CD4-positive, alpha-beta memory T cell (primary cell): ENCODE data around the gene RNF145. TPM values are rescaled to one million over a fixed set of nuclear protein-coding genes. Genes with fewer than 3 reads are reported as not detected.

Source experiments
- CTCF ChIA-PET: fragments of 350-600 bp; sonication (Branson Sonifier 250); formaldehyde crosslinking; loops from one replicate; lab custom pipeline; 2021; ENCODE audit warnings: inconsistent platforms; ENCODE audit not compliant: partially characterized antibody; lab: Charles Lee
- POLR2A ChIA-PET: fragments of 350-600 bp; sonication (Branson Sonifier 250); formaldehyde crosslinking; loops from one replicate; lab custom pipeline; 2021; ENCODE audit not compliant: partially characterized antibody; lab: Charles Lee
- DNase-seq, 5 donors: peaks; one replicate each; pipeline versions ENCODE4 v3.0.0 to v3.0.0-alpha.2; 2020 to 2022; ENCODE audit warnings: mixed read lengths in 1 of 5
- H3K27ac ChIP-seq: one replicate; pipeline ENCODE4 v1.7.0; 2013; ENCODE audit warnings: low read depth, low read length
- H3K27me3 ChIP-seq: 2 replicates; pipeline ENCODE4 v1.7.0; 2013; ENCODE audit warnings: mild to moderate bottlenecking, low read length, moderate library complexity; ENCODE audit not compliant: insufficient read depth
- H3K36me3 ChIP-seq: 2 replicates; pipeline ENCODE4 v1.7.0; 2013; ENCODE audit warnings: mild to moderate bottlenecking, low read length, moderate library complexity; ENCODE audit not compliant: insufficient read depth
- H3K4me1 ChIP-seq: 2 replicates; pipeline ENCODE4 v1.7.0; 2013; ENCODE audit warnings: mild to moderate bottlenecking, low read length, moderate library complexity; ENCODE audit not compliant: insufficient read depth
- H3K4me3 ChIP-seq, 2 donors: one replicate each; pipeline ENCODE4 v1.7.0; 2013; ENCODE audit warnings: low read length in 2 of 2, mild to moderate bottlenecking in 1 of 2
- H3K9me3 ChIP-seq, 2 donors: one replicate each; pipeline ENCODE4 v1.7.0; 2013; ENCODE audit warnings: low read length in 2 of 2, control low read depth in 1 of 2; ENCODE audit not compliant: control insufficient read depth in 1 of 2
- H3K27ac Mint-ChIP-seq, 7 donors: one replicate each; pipeline ENCODE4 v1.8.0; 2020 to 2021; ENCODE audit warnings: mixed read lengths in 7 of 7, mild to moderate bottlenecking in 6 of 7, inconsistent platforms in 3 of 7, moderate library complexity in 3 of 7
- H3K27me3 Mint-ChIP-seq, 2 donors: one replicate each; pipeline ENCODE4 v1.8.0; 2020 to 2021; ENCODE audit warnings: mixed read lengths in 2 of 2
- H3K36me3 Mint-ChIP-seq, 2 donors: one replicate each; pipeline ENCODE4 v1.8.0; 2020 to 2021; ENCODE audit warnings: mixed read lengths in 2 of 2, inconsistent platforms in 1 of 2, mild to moderate bottlenecking in 1 of 2
- H3K4me1 Mint-ChIP-seq, 4 donors: one replicate each; pipeline ENCODE4 v1.8.0; 2020 to 2021; ENCODE audit warnings: mixed read lengths in 4 of 4, mild to moderate bottlenecking in 1 of 4
- H3K4me3 Mint-ChIP-seq, 8 donors: one replicate each; pipeline ENCODE4 v1.8.0; 2020 to 2021; ENCODE audit warnings: mixed read lengths in 8 of 8, mild to moderate bottlenecking in 7 of 8, moderate library complexity in 6 of 8, inconsistent platforms in 3 of 8
- H3K9me3 Mint-ChIP-seq, 8 donors: one replicate each; pipeline ENCODE4 v1.8.0; 2020 to 2021; ENCODE audit warnings: mixed read lengths in 8 of 8, mild to moderate bottlenecking in 5 of 8, inconsistent platforms in 3 of 8, moderate library complexity in 1 of 8
- intact Hi-C: fragments of 100-400 bp; cut with micrococcal nuclease; formaldehyde crosslinking; loops from one replicate; pipeline ENCODE4 v1.15.1; 2023
- polyA plus RNA-seq, 2 donors: library from polyadenylated mRNA; unstranded; fragments of 300-500 nt; fragmentation: Illumina TruSeq; gene quantifications; one replicate each; pipeline ENCODE4 v1.2.3, GENCODE V29; 2021
- total RNA-seq, 2 experiments: library from RNA; stranded (reverse); gene quantifications; one replicate each; pipeline ENCODE4 v1.2.3, GENCODE V29; 2021

The RNF145 gene
- total RNA-seq: 10 to 100 TPM; 62.4 to 67.8 TPM
- 10 to 100 TPM; 13.1 to 16.9 TPM for polyA plus RNA-seq

DNA sequence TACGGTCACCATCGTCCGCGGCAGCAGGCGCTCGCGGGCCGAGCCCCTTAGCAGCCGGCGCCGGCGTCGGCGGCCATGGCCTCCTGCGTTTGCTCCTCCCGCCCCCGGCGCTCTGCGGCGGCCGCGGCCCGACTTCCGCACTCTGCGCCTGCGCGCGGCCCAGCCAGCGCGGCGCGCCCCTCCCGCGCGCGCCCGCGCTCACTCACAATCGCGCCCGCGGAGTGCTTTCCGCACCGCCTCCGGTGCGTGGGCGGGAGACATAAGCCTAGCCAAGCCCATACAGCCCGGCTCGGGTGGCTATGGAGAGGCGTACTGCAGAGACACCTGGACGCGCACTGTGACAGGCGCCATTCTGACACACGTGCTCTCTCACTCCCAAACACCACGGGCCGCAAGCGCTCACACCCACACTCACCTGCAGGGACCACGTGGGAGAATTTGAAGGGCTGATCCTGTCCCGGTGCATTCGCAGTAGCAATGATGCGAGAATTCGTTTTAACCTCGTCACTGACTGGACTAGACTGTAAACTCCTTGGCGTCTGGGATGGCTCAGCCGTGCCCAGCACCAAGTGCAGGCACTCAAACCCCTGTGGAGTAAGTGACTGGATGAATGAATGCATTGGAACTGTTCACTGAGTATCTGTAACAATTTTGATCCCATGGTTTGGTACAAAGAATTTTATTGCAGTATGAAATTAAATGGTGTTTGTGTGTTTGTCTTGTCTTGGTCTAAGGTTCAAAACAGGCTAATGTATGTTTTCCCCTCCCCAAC is at the start of gene RNF145:
RNF145 (minus strand) TSS at position 116 of the 772 bp plus-strand sequence. CDS start 5,936 bp downstream, outside the sequence.
- peak within 1 kb of the TSS; percentile 87 for H3K27ac ChIP-seq
- peaks cover 34% of the 10 kb centered on the region for H3K4me1 ChIP-seq
- ChIA-PET POLR2A (interaction anchor here (1.5 to 3.7 kb wide), 7 partner anchors 23 to 799 kb away, joined by 6 to 29 read pairs (median 16); partner anchors contain the start of genes TTC1 and UBLCP1), CTCF (interaction anchor here (3.0 to 4.9 kb wide), 2 partner anchors 11 to 53 kb away, joined by 20 to 45 read pairs; no protein-coding TSS in a partner anchor)
- peaks cover 32 to 55% (median 39%) of the 10 kb centered on the region in 4 donors for H3K4me1 Mint-ChIP-seq
- H3K36me3 Mint-ChIP-seq: peaks cover 0 to 23% of the 10 kb centered on the region in 2 donors
- no peaks in the 10 kb centered on the region for H3K27me3 ChIP-seq
- H3K9me3 ChIP-seq: no peaks in the 10 kb centered on the region
- peak; percentile 93 to 96 (median 94) for DNase-seq
- H3K4me3 Mint-ChIP-seq: peak within 1 kb of the TSS; percentile 93 to 99 (median 96)
- no peaks in the 10 kb centered on the region for H3K36me3 ChIP-seq
- H3K27me3 Mint-ChIP-seq: peaks cover 0 to 1% of the 10 kb centered on the region in 2 donors
- no peaks in the 10 kb centered on the region for H3K9me3 Mint-ChIP-seq
- peak within 1 kb of the TSS; percentile 96 to 100 (median 98) for H3K27ac Mint-ChIP-seq
- H3K4me3 ChIP-seq: peak within 1 kb of the TSS; percentile 82 to 85
- intact Hi-C loops: loop anchor here (1.0 to 5.0 kb wide), 5 partner anchors 33 to 1208 kb away; partner anchors contain the start of genes PWWP2A and SLU7

DNA sequence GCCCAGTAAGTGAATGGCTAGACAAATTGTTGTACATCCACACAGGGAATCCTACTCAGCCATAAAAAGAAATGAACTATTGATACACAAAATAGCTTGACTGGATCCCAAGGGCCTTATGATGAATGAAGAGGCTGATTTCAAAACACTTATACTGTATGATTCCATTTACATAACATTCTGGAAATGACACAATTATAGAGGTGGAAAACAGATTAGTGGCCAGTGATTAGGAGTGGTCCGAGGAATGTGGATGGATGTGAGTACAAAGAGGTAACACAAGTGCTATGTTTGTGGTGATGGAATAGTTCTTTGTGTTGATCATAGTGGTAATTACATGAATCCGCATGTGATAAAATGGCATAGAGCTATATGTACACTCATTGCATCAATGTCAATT is 49.0 kb upstream of the RNF145 start:
- peaks cover 12 to 27% (median 19%) of the 10 kb centered on the region in 4 donors for H3K4me1 Mint-ChIP-seq

DNA sequence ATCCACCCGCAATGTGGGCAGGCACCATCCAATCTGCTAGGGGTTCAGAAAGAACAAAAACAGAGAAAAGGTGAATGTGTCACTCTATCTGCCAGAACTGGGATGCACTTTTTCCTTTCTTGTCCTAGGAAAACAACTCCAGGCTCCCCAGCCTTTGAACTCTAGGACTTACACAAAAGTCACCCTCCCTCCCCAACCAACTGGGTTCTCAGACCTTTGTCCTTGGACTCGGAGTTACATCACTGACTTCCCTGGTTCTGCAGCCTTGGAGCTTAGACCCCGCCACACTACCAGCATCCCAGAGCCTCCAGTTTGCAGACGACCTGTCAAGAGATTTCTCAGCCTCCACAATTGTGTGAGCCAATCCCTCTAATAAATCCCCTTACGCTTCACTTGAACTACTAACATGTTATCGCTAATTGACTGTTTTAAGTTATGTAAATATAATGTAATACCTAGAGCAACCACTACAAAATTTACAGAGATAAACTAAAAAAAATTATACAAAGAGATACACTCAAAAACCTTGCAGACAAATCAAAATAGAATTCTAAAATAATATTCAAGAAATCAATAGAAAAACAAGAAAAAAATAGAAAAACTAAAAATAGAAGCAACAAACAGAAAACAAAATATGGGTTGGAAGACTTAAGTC is 48.4 kb upstream of the RNF145 start:
- ChIA-PET POLR2A (no interaction called here), CTCF (interaction anchor here (1.5 kb wide), 1 partner anchor 100 kb away, joined by 6 read pairs; no protein-coding TSS in a partner anchor)
- Mint-ChIP-seq H3K36me3 (peaks cover 0 to 2% of the 10 kb centered on the region in 2 donors), H3K9me3 (no peaks in the 10 kb centered on the region), H3K27ac (peak overlapping the region in 1 of 7 donors; percentile 46), H3K27me3 (peaks cover 2 to 3% of the 10 kb centered on the region in 2 donors), H3K4me1 (peaks cover 10 to 24% (median 16%) of the 10 kb centered on the region in 4 donors), H3K4me3 (no peak overlapping the region)
- DNase-seq: no peak
- intact Hi-C loops: no loop called here
- Histone ChIP-seq H3K4me1 (peaks cover 13% of the 10 kb centered on the region), H3K27ac (no peak overlapping the region), H3K36me3 (no peaks in the 10 kb centered on the region), H3K9me3 (no peaks in the 10 kb centered on the region), H3K27me3 (no peaks in the 10 kb centered on the region), H3K4me3 (no peak overlapping the region)

More for the DNA sequence above, 49.0 kb upstream of the RNF145 start:
- CTCF ChIA-PET: interaction anchor here (1.5 kb wide), 1 partner anchor 101 kb away, joined by 6 read pairs; no protein-coding TSS in a partner anchor
- H3K27ac ChIP-seq: no peak overlapping the region
- peaks cover 2 to 3% of the 10 kb centered on the region in 2 donors for H3K27me3 Mint-ChIP-seq
- peaks cover 0 to 1% (median 0%) of the 10 kb centered on the region in 8 donors for H3K9me3 Mint-ChIP-seq
- intact Hi-C loops: no loop called here
- peaks cover 0 to 5% of the 10 kb centered on the region in 2 donors for H3K36me3 Mint-ChIP-seq
- no peaks in the 10 kb centered on the region for H3K36me3 ChIP-seq
- peaks cover 13% of the 10 kb centered on the region for H3K4me1 ChIP-seq
- no peak overlapping the region for H3K27ac Mint-ChIP-seq
- no peaks in the 10 kb centered on the region for H3K27me3 ChIP-seq
- H3K4me3 ChIP-seq: no peak overlapping the region
- POLR2A ChIA-PET: no interaction called here
- no peak overlapping the region for H3K4me3 Mint-ChIP-seq
- no peak for DNase-seq
- H3K9me3 ChIP-seq: no peaks in the 10 kb centered on the region

GRCh38 chr5:159257007-159257406 is 47.7 kb upstream of the RNF145 start:
- DNase-seq: no peak
- no peaks in the 10 kb centered on the region for H3K9me3 Mint-ChIP-seq
- Histone ChIP-seq H3K4me3 (no peak overlapping the region), H3K9me3 (no peaks in the 10 kb centered on the region), H3K36me3 (no peaks in the 10 kb centered on the region), H3K4me1 (peaks cover 7% of the 10 kb centered on the region), H3K27ac (no peak overlapping the region), H3K27me3 (no peaks in the 10 kb centered on the region)
- ChIA-PET POLR2A (no interaction called here), CTCF (no interaction called here)
- H3K27me3 Mint-ChIP-seq: peaks cover 2 to 3% of the 10 kb centered on the region in 2 donors
- no peaks in the 10 kb centered on the region for H3K36me3 Mint-ChIP-seq
- H3K4me3 Mint-ChIP-seq: no peak overlapping the region
- H3K27ac Mint-ChIP-seq: peak overlapping the region in 1 of 7 donors; percentile 35
- peaks cover 8 to 17% (median 10%) of the 10 kb centered on the region in 4 donors for H3K4me1 Mint-ChIP-seq
- intact Hi-C loops: no loop called here

DNA sequence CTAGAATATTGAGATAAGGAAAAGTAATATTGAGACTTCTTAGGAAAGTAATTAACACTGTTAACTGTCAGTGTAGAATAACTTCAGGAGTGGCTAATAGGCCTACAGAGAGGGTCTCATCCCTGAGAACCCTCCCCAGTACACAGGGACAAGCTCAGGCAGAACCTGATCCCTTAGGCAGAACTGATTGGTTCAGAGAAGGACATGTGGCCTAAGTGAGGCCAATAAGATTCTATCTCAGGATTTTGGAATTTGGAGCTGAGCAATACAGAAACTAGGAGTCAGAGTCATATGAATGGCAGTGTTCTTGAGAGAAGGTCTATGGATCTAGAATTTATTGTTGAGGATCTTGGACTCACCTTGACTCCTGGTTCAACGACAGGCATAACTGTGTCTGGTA is 42.8 kb upstream of the RNF145 start:
- POLR2A ChIA-PET: no interaction called here
- intact Hi-C loops: no loop called here

GRCh38 chr5:159249158-159249557 is 39.8 kb upstream of the RNF145 start:
- Histone ChIP-seq H3K27me3 (no peaks in the 10 kb centered on the region), H3K9me3 (no peaks in the 10 kb centered on the region), H3K36me3 (no peaks in the 10 kb centered on the region), H3K27ac (no peak overlapping the region), H3K4me3 (no peak overlapping the region), H3K4me1 (no peaks in the 10 kb centered on the region)
- ChIA-PET CTCF (no interaction called here), POLR2A (no interaction called here)
- Mint-ChIP-seq H3K27me3 (peaks cover 3 to 13% of the 10 kb centered on the region in 2 donors), H3K4me1 (no peaks in the 10 kb centered on the region), H3K4me3 (no peak overlapping the region), H3K36me3 (no peaks in the 10 kb centered on the region), H3K9me3 (no peaks in the 10 kb centered on the region), H3K27ac (peak overlapping the region in 1 of 7 donors; percentile 36)
- intact Hi-C loops: no loop called here
- DNase-seq: no peak

More for the DNA sequence above, 42.8 kb upstream of the RNF145 start:
- CTCF ChIA-PET: interaction anchor here (0.6 to 3.4 kb wide), 3 partner anchors 9 to 95 kb away, joined by 3 to 11 read pairs (median 3); no protein-coding TSS in a partner anchor
- Mint-ChIP-seq H3K27ac (no peak overlapping the region), H3K4me1 (no peaks in the 10 kb centered on the region), H3K4me3 (no peak overlapping the region), H3K36me3 (no peaks in the 10 kb centered on the region), H3K27me3 (peaks cover 4 to 11% of the 10 kb centered on the region in 2 donors), H3K9me3 (no peaks in the 10 kb centered on the region)
- Histone ChIP-seq H3K4me3 (no peak overlapping the region), H3K27me3 (no peaks in the 10 kb centered on the region), H3K4me1 (no peaks in the 10 kb centered on the region), H3K9me3 (no peaks in the 10 kb centered on the region), H3K27ac (no peak overlapping the region), H3K36me3 (no peaks in the 10 kb centered on the region)
- no peak for DNase-seq
